HG03442 (cell line): ENCODE results near the gene SNX3.

Source experiments
- ATAC-seq: cut with Tn5 transposase; IDR thresholded peaks from one replicate; pipeline ENCODE4 v1.9.1; 2021; ENCODE audit warnings: mild to moderate bottlenecking, moderate library complexity; ENCODE audit not compliant: unreplicated experiment

SNX3 gene

DNA sequence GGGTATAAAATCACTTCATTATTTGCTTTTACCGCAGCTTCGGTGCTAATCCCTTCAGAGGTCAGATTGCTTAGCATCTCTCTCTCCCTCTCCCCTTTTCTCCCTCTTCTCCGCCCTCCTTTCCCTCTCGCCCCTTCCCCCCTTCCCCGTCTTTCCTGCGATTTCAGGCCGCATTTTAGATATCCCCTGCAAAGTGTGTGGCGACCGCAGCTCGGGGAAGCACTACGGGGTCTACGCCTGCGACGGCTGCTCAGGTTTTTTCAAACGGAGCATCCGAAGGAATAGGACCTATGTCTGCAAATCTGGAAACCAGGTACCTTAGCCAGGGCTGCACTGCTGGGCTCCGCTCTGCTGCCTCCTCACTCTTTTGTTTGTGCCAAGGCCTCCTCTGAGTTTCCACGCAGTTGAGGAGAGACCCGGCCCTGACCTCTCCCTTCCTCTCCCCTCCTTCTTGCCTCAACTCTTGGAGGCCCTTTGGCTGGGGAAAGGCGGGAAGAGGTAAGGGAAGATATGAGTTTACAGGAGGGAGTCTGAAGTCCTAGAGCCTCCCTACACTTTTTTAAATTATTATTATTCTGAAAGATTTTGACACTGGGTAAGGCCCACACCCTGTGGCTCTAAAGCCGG is 89.4 kb downstream of the SNX3 start:
- no peak for ATAC-seq

DNA sequence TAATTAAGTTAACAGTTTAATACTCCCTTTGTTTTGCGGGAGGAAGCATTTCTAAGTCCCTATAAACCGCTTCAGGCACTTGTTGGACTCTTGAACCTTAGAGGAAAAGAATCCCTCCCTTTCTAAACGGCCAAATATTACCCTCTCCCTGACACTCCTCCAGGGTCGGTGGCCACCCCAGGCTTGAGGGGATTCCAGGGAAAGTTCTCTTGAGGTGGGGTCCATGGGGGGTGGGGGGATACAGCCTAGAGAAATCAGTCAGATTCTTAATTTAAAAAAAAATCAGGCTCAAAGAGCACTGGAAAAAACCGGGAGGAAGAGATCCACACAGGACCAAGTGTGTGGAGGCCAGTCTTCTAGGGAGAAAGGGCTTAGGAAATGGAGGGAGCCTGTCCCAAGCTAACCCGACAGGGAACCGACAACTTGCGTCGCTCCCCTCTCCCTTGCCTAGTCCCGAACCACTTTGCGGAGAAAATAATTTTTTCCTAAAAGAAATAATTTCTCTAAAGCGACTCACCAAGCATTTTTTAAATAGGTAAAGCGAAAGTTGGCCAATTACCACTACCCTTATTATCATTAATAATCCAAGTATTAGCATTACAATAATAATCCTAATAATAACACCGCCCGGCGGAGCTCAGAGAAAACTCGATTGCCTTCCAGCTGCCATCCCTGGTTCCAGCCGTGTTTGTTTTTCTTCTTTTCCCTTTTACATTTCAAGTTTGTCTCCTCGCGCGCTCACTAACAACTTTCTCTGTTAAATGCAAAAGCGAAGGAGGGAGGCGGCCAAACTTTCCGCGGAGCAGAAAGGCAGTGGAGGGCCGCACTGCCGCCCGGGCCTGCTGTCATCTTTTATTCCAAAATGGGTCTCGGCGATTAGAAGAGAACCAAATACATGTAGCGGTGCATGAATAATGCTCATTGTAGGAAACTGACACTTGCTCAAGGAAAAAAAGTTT is 90.2 kb downstream of the SNX3 start:
- no peak for ATAC-seq

DNA sequence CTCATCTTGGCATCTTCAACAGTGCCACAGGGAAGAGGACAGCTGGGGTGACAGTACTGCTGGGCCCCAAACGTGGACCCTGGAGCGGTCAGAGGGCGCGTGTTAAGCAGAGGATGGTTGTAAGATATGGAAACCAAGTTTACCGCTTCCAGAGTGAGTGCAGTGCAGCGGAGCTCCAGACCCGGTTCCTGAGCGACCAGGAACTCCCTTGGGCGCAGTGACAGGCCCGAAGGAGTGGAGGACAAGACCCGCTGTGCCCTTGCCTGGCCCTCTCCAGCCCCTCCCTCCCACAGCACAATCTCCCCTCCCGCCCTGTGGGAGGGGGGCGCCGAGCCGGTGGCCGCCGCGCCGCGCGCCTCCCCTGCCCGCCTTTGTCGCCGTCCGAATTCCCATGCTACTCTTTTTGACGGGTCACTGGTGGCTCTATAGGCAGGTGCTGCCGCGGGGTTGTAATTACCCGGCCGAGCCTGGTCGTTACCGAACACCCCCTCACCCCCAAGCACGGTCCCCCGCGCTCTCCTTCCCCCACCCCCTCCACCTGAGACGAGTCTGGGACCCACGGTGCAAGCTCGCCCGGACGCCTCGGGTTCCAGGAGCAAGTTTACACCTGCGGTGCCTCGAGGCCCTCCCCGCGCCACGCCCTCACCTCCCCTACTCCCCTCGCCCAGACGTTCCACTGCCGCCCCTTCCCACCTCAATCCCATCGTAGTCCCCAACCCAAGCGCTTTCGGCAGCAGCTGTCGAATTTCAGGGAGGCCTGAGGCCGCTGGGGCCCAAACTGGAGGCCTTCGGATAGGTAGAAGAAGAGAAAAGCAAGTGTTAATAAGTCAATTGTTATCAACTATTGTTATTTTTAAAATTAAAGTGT is 91.1 kb downstream of the SNX3 start:
- no peak for ATAC-seq

DNA sequence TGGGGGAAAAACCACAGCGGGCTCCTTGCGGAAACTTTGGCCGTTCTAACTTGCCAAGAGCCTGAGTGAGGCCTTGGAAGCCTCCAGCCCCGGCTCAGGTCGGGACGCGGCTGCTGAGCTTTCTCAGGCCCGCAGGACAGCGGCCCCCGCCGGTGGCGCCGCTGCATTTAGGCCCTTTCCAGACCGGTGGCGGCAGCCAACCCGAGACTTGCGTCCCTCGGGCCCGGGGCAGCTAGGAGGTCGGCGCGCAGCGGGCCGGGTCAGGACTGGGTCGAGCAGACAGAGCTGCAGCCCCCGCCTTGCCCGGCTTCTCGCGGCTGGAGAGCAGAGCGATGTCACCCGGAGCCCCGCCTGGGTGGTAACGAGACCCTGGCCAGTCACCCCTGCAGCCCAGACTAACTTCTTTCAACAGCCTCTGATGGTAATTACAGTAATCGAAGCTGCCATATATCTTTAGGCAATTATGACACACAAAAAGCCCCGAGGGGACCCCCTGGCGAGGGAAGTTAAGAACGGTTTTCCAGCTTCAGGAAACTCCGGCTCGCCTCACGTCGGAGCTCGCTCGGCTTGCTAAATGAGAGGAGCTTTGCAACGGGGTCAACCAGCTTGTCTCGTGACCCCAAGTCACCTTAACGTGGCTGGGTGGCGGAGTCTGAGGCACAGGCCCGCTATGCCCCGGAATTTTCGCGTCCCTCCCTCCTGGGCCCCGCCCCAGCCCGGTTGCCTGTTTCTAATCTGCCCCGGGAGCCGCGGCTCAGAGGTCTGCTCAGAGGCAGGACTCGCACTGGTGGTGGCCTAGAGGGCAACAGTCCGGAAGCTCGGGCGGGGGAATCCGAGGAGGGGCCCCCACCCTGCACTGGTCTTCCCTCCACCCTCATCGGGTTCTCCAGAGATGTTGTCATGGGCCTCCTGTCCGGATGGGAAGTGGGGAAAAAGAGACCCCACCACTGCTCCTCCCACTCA is 92.1 kb downstream of the SNX3 start:
- no peak for ATAC-seq

DNA sequence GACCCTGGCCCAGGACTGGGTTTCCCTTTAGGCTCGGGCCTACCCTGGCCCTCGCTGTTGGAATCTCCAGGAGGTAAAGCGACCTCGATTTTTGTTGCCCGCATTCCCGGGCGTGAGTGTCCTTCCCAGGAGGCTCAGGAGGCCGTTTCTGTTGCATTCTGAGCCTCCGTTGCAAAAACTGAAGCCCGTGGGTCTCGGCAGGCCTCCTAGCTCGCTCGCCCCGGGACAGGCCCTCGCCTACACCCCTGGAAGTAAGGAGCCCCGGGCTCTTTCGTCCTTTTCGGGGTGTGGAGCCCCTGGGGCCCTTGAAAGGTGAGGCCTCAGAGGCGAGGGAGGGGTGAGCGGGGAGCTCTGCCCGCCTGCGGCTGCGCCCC is 92.8 kb downstream of the SNX3 start:
- ATAC-seq = no peak

DNA sequence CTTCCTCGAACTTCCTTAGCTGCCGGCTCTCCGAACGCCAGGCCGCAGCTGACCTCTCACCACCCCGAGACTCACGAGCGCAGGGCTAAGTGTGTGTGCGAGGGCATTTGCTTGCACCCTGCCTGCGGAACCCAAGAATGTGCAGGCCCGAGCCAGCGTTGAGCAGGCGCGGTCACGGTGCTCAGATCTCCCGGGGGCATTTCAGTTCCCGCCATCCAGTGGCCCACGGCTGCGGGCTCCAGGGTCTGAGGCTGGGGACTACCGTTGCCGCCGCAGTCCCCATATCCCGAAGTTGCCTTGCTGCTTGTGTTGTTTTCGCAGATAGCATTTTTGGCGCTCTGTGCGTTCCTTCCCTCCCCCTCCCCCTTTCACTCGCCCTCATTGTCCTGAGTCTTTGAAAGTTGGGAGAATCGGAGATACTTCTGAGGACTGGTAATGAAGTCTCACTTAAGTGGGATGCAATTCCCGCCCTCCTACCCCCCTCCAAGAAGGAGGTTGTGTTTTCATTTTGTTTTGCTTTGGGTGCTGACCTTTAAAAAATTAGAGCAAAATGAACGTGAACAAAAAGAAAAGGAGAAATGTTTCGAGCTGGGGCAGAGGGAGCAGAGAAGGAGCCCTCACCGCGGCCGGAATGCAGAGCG is 93.3 kb downstream of the SNX3 start:
- ATAC-seq = no peak

DNA sequence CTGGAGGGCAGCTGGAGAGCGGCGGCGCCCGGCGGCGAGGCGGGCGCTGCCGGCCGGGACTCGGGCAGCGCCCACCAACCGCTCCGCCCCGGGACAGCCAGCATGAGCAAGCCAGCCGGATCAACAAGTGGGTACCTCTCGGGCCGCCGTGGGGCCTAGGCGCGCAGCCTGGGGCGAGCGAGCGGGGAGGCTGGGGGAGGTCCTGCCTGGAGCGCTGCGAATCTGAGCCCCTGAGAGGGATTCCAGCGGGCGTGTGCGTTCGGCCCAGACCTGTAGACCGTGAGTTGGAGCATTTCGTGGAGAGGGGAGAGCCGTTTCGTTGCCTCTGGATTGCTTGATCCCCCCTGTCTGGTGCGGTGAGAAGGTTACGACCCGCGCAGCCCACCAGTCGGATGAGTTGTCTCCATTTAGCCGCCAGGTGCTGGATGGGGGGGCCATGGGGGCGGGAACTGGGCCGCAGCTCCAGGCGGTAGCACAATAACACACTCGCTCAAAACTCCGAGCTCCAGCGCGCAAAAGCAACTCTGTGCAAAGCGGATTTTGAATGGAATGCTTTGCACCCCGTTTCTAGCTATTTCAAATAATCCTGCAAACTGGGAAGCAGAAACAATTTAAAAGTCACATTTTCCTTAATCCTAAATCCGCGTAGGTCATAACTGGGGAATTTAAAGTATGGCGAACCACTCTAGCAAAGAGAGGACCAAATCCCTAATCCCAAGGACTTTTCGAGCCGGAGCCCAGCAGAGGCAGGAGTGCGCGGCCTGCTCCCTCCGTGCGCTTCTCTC is 94.0 kb downstream of the SNX3 start:
- no peak for ATAC-seq

DNA sequence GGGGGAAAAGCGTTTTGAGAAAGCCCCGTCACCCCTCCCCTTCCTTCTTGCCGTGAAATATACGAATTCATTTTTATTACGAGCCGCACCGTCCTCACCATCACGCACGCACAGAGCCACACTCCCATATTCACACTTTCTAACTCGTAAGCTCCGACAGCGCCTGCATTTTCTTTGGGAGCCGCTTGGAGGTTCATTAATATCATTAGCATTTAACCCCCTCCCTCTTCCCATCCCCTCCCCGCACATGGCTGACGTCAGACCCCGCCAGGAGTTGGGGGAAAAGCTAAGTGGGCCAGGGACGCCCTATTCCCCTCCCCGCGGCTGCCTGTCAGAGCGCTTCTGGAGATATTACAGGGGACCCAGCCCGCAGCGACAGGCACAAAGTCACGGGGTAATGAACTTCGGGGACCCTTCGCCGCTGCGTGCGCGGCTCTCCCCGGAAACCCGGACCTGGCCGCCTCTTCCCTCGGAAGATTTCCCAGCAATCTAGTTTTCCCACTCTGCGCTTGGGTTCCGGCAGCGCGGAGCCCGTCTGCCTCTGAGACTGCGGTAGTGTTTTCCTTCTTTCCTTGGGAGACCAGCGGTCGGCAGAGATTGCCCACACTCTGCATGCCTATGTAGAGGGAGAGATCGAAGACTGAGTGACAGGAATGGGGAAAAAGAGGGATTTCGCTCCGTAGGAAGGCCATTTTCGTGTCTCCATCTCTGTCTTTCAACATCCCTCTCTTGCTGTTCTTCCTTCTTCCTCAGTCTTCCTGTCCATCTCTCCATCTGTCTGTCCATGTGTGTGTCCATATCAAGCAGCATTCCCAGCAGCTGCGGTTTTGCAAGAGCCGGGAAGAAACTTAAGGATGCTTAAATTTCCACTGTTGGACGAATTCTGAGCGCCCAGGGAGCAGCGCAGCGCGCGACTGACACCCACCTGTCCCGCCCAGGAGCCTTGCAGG is 94.9 kb downstream of the SNX3 start, which contains the start of gene NR2E1:
TSS of gene NR2E1 (plus strand) at position 309 of the 950 bp plus-strand sequence. CDS start 744 bp downstream, outside the sequence.
- ATAC-seq = no peak

DNA sequence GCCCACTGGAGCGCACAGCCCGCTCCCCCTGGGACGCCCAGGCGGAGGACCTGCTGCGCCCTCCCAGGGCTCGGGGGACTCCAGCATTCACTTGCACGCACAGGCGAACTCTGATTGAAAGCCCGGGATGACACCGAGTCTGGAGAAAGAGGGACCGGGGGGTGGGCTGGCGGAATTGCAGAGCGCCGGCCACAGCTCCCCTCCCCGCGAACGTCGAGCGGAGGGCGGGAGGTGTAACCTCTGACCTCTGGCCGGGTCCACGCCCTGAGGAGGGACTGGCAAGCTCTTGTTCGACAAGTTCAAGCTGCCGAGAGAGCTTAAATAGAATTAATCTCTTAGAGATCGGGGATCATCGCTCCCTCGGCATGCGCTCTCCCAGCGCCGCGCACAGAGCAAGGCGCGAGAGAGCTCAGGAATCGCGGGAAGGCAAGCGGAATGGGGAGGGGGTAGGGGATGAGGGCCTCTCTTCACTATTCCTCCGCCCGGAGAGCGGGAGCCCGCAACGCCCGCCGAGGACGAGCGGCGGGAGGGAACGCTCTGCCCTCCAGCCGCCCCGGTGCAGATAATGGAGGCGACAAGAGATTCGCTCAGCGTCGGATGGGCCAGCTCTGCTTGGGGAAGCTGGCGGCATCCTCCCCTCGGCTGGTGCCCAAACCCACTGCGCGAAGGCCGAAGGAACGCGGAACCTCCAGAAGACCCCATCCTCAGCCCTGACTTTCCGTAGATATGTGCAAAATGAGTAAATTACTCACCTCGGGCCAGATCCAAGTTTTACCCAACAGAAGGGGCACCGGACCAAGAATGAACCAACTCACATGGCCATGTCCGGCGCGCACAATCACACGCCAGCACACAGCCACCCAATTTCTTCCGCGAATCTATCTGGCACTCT is 95.8 kb downstream of the SNX3 start:
- no peak for ATAC-seq

DNA sequence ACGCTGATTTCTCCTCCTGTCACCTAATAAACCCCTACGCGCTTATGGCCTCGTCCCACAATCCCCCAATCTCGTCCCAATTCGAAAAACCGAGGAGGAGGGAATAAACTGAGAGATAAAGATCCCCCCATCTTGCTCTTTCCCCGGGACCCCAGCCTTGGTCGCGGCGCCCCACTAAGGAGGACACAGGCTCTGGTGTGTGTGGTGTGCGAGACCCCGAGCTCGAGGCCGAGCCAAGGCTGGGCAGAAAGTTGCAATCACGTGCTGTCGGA is 96.4 kb downstream of the SNX3 start:
- no peak for ATAC-seq

DNA sequence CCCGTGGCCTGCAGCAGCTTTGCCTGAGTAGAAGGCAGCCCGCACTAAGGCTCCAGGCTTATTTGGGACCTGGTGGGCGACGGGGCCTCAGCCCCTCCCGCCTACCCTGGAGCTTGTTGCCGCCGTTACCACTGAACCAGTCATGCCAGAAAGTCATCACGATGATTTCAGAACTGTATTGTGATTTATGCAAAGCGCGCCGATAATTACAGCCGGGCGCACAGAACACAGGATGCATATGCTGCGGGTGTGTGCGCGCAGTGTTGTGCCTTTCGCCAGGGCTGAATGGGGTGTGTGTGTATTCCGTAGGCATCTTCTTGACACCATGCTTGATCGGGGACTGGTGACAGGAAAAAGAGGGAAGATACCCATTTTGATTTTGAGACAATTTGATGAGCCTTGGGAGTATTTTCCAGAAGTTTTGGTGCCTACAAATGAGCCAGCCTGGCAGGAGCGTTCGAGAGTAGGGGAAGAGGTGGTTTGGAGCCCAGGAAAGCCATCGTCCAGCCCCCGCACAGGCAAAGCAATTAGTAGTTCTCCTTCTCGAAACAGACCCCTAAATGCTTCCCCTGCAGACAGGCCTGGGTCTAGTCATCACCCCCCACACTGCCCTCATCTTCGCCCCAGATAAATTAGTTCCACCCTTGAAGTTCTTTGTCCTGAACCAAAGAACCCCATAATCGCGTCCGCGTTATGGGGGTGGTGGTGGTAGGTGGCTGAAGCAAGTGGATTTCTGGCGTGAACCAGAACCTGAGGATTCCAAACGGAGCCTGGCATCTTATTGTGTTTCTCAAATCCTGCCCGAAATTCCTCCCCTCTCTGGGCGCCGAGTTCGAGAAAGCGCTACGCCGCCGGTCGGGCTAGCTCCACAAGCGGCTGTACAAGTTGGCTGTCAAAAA is 96.9 kb downstream of the SNX3 start:
- ATAC-seq = no peak

DNA sequence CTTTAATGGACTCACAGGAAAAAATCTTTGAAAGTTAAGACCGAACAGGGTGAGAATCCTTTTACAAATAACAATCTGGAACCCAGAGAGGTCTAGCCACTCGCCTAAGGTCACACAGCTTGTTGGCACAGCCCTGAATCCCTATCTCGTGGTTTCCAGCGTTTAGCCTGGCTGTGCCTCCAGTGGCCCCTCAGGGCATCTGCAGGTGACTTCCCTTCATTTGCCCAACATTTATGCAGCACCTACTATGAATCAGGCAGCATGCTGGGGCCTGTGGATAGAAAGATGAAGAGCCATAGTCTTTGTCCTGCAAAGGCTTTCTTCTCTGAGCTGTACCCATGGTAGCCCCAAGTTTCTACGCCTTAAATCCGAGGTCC is 97.6 kb downstream of the SNX3 start:
- ATAC-seq = no peak

DNA sequence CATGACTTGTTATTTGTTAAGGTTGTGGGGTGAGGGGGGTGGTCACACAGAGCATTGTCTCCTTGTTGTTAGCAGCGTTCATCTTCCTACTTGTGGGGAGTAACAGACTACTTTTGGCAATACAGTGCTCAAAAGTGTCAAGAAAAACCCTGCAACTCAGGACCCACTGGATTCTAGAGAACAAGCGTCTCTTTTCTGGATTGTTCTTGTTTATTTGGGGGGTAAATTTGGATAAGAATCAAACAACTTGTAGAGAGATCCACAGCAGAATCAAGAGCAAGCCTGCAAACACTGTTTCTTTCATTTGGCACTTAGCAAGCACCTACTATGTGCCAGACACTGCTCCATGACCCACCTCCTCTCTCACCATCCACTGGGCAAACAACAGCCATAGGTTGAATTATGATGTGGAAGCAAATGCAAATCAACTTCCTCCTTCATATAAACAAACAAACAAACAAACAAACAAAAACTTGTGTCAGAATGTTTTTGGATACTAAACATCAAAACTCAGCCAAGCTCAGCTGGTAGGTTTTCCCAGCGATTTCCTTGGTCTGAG is 99.0 kb downstream of the SNX3 start:
- ATAC-seq = no peak
